Measurements from ENCODE around the gene MDM2.

DNA sequence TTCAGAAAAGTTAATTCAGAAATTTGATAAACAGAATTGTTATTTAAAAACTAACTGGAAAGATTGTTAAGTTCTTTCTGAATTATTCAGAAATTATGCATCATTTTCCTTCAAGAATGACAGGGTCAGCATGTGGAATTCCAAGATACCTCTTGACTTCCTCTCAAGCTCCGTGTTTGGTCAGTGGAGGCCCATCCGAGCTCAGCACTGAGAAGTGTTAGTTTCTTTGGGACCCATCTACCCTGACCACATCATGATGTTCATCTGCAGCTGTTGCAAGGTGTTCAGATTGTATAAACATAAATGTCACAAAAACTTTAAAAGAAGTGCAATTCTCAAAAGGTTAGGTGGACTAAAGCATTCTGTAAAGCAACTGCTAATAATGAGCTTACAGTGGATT is 33.7 kb downstream of the MDM2 start:
- TF ChIP-seq, protein P1, sequence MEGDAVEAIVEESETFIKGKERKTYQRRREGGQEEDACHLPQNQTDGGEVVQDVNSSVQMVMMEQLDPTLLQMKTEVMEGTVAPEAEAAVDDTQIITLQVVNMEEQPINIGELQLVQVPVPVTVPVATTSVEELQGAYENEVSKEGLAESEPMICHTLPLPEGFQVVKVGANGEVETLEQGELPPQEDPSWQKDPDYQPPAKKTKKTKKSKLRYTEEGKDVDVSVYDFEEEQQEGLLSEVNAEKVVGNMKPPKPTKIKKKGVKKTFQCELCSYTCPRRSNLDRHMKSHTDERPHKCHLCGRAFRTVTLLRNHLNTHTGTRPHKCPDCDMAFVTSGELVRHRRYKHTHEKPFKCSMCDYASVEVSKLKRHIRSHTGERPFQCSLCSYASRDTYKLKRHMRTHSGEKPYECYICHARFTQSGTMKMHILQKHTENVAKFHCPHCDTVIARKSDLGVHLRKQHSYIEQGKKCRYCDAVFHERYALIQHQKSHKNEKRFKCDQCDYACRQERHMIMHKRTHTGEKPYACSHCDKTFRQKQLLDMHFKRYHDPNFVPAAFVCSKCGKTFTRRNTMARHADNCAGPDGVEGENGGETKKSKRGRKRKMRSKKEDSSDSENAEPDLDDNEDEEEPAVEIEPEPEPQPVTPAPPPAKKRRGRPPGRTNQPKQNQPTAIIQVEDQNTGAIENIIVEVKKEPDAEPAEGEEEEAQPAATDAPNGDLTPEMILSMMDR (IDR thresholded peaks at IDR 0.05 in 8 of 11, conservative IDR thresholded peaks at IDR 0.05 in 3 of 11) = no peak
- no peak for TF ChIP-seq POLR2A (IDR thresholded peaks at IDR 0.05)

All from spleen (tissue), 7 donors.